ENCODE data around the gene MAP7.
"Not testable (repeated sequence)": the region's sequence is repeated elsewhere in the genome, so short reads cannot be mapped to it uniquely, and the experiment has no call there.

MAP7 gene

DNA sequence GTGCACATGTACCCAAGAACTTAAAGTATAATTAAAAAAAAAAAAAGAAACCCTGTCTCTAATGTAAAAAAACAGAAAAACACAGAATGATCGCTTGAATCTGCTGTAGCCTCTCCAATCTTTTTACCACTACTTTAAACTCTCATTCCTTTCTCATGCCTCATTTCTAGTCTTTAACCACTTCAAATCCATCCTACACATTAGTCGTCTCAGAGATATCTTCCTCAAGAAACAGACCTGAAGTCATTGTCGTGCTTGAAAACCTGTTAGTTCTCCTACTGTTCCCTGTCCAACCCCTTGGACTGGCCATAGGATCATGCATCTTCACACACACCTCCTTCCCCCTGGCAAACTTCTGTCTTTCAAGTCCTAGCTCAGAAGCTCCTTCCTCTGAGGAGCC lies 148.5 kb downstream of the MAP7 start:
- 100% methylated on average over 1 of the region's 3 CpGs for WGBS (ENCODE audit: insufficient coverage, insufficient read length)
- H3K9me3 ChIP-seq (ENCODE audit: control insufficient read depth, insufficient read depth, low read length): no peaks in the 10 kb centered on the region
- H3K27me3 ChIP-seq (ENCODE audit: control insufficient read depth, insufficient read depth, low read length): no peaks in the 10 kb centered on the region
- no peaks in the 10 kb centered on the region; the same call in 1 of the 2 replicates for H3K36me3 ChIP-seq (ENCODE audit: control insufficient read depth, insufficient read depth, low read length)
- DNase-seq (ENCODE audit: low read depth, low spot score): no peak
- H3K4me1 ChIP-seq (ENCODE audit: control insufficient read depth, insufficient read depth, low read length): no peaks in the 10 kb centered on the region
- H3K27ac ChIP-seq (ENCODE audit: low read length): no peak overlapping the region
- no peak overlapping the region for H3K4me3 ChIP-seq (ENCODE audit: low read length)

DNA sequence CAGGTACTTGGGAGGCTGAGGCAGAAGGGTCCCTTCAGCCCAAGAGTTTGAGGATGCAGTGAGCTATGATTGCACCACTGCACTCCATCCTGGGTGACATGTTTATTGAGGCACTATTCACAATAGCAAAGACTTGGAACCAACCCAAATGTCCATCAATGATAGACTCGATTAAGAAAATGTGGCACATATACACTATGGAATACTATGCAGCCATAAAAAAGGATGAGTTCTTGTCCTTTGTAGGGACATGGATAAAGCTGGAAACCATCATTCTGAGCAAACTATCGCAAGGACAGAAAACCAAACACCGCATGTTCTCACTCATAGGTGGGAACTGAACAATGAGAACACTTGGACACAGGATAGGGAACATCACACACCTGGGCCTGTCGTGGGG lies 149.0 kb downstream of the MAP7 start:
- no CpG with 5 or more reads among the region's 4 CpGs for WGBS (ENCODE audit: insufficient coverage, insufficient read length)
- not testable (repeated sequence) for H3K4me3 ChIP-seq (ENCODE audit: low read length); H3K9me3 ChIP-seq (ENCODE audit: control insufficient read depth, insufficient read depth, low read length); H3K4me1 ChIP-seq (ENCODE audit: control insufficient read depth, insufficient read depth, low read length); DNase-seq (ENCODE audit: low read depth, low spot score); H3K27me3 ChIP-seq (ENCODE audit: control insufficient read depth, insufficient read depth, low read length); H3K27ac ChIP-seq (ENCODE audit: low read length); H3K36me3 ChIP-seq (ENCODE audit: control insufficient read depth, insufficient read depth, low read length)

DNA sequence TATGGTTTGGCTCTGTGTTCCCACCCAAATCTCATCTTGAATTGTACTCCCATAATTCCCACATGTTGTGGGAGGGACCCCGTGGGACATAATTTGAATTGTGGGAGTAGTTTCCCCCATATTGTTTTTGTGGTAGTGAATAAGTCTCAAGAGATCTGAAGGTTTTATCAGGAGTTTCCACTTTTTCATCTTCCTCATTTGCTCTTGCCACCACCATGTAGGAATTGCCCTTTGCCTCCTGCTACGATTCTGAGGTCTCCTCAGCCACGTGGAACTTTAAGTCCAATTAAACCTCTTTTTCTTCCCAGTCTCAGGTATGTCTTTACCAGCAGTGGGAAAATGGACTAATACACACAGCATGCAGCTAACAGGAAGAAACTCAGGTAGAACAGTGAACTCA lies 151.8 kb downstream of the MAP7 start:
- Histone ChIP-seq H3K36me3 (ENCODE audit: control insufficient read depth, insufficient read depth, low read length) (no peaks in the 10 kb centered on the region; the same call in 1 of the 2 replicates), H3K4me1 (ENCODE audit: control insufficient read depth, insufficient read depth, low read length) (no peaks in the 10 kb centered on the region), H3K27me3 (ENCODE audit: control insufficient read depth, insufficient read depth, low read length) (no peaks in the 10 kb centered on the region), H3K4me3 (ENCODE audit: low read length) (no peak overlapping the region), H3K27ac (ENCODE audit: low read length) (no peak overlapping the region), H3K9me3 (ENCODE audit: control insufficient read depth, insufficient read depth, low read length) (no peaks in the 10 kb centered on the region)
- no CpG with 5 or more reads among the region's 3 CpGs for WGBS (ENCODE audit: insufficient coverage, insufficient read length)
- DNase-seq (ENCODE audit: low read depth, low spot score): no peak

GRCh38 chr6:136396908-136397307 lies 153.3 kb downstream of the MAP7 start:
- no peaks in the 10 kb centered on the region for H3K9me3 ChIP-seq (ENCODE audit: control insufficient read depth, insufficient read depth, low read length)
- no peaks in the 10 kb centered on the region; the same call in 1 of the 2 replicates for H3K36me3 ChIP-seq (ENCODE audit: control insufficient read depth, insufficient read depth, low read length)
- H3K27me3 ChIP-seq (ENCODE audit: control insufficient read depth, insufficient read depth, low read length): no peaks in the 10 kb centered on the region
- no peak overlapping the region for H3K4me3 ChIP-seq (ENCODE audit: low read length)
- no peak for DNase-seq (ENCODE audit: low read depth, low spot score)
- no peak overlapping the region for H3K27ac ChIP-seq (ENCODE audit: low read length)
- no peaks in the 10 kb centered on the region for H3K4me1 ChIP-seq (ENCODE audit: control insufficient read depth, insufficient read depth, low read length)
- no CpG with 5 or more reads among the region's 1 CpG for WGBS (ENCODE audit: insufficient coverage, insufficient read length)

DNA sequence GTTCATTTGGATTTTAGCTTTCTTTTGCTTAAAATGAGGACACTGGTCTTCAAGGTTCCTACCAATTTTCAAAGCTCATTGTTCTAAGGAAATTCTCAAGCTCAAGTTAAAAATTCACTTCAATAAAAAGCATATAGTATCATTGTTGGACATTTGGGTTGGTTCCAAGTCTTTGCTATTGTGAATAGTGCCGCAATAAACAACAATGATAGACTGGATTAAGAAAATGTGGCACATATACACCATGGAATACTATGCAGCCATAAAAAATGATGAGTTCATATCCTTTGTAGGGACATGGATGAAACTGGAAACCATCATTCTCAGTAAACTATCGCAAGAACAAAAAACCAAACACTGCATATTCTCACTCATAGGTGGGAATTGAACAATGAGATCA lies 159.3 kb downstream of the MAP7 start:
- H3K9me3 ChIP-seq (ENCODE audit: control insufficient read depth, insufficient read depth, low read length); DNase-seq (ENCODE audit: low read depth, low spot score); H3K4me1 ChIP-seq (ENCODE audit: control insufficient read depth, insufficient read depth, low read length); H3K36me3 ChIP-seq (ENCODE audit: control insufficient read depth, insufficient read depth, low read length); H3K27ac ChIP-seq (ENCODE audit: low read length); H3K4me3 ChIP-seq (ENCODE audit: low read length); H3K27me3 ChIP-seq (ENCODE audit: control insufficient read depth, insufficient read depth, low read length): not testable (repeated sequence)
- no CpG with 5 or more reads among the region's 2 CpGs for WGBS (ENCODE audit: insufficient coverage, insufficient read length)

DNA sequence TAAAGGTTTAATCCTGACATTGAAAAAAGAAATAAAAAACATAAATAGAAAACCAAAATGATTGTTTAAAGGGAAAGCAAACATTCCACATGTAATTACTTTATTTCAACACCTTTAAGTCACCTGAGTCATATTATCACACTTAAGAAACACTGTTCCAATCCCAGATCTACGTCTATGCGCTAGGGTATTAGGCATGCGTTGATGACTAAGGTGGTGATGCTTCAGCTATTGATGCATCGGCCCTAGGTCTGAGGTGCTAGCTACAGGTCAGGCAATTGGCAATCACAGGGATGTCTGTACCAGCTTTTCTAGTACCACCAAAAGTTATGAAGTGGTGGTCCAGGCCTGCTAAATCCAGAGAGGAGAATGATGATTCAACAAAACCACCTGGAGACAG lies 162.9 kb downstream of the MAP7 start:
- Histone ChIP-seq H3K9me3 (ENCODE audit: control insufficient read depth, insufficient read depth, low read length) (no peaks in the 10 kb centered on the region), H3K27ac (ENCODE audit: low read length) (no peak overlapping the region), H3K27me3 (ENCODE audit: control insufficient read depth, insufficient read depth, low read length) (no peaks in the 10 kb centered on the region), H3K36me3 (ENCODE audit: control insufficient read depth, insufficient read depth, low read length) (no peaks in the 10 kb centered on the region), H3K4me1 (ENCODE audit: control insufficient read depth, insufficient read depth, low read length) (no peaks in the 10 kb centered on the region), H3K4me3 (ENCODE audit: low read length) (no peak overlapping the region)
- no peak for DNase-seq (ENCODE audit: low read depth, low spot score)
- WGBS (ENCODE audit: insufficient coverage, insufficient read length): no CpG with 5 or more reads among the region's 4 CpGs

GRCh38 chr6:136383268-136383937 lies 166.8 kb downstream of the MAP7 start:
- DNase-seq (ENCODE audit: low read depth, low spot score): no peak
- Histone ChIP-seq H3K27ac (ENCODE audit: low read length) (no peak overlapping the region), H3K36me3 (ENCODE audit: control insufficient read depth, insufficient read depth, low read length) (no peaks in the 10 kb centered on the region), H3K4me1 (ENCODE audit: control insufficient read depth, insufficient read depth, low read length) (no peaks in the 10 kb centered on the region), H3K9me3 (ENCODE audit: control insufficient read depth, insufficient read depth, low read length) (no peaks in the 10 kb centered on the region), H3K27me3 (ENCODE audit: control insufficient read depth, insufficient read depth, low read length) (no peaks in the 10 kb centered on the region), H3K4me3 (ENCODE audit: low read length) (no peak overlapping the region)
- WGBS (ENCODE audit: insufficient coverage, insufficient read length): no CpG with 5 or more reads among the region's 9 CpGs

GRCh38 chr6:136382676-136383252 lies 167.5 kb downstream of the MAP7 start:
- no peaks in the 10 kb centered on the region for H3K27me3 ChIP-seq (ENCODE audit: control insufficient read depth, insufficient read depth, low read length)
- no peak overlapping the region for H3K4me3 ChIP-seq (ENCODE audit: low read length)
- H3K9me3 ChIP-seq (ENCODE audit: control insufficient read depth, insufficient read depth, low read length): no peaks in the 10 kb centered on the region
- H3K27ac ChIP-seq (ENCODE audit: low read length): no peak overlapping the region
- no peak for DNase-seq (ENCODE audit: low read depth, low spot score)
- no peaks in the 10 kb centered on the region for H3K4me1 ChIP-seq (ENCODE audit: control insufficient read depth, insufficient read depth, low read length)
- H3K36me3 ChIP-seq (ENCODE audit: control insufficient read depth, insufficient read depth, low read length): no peaks in the 10 kb centered on the region

DNA sequence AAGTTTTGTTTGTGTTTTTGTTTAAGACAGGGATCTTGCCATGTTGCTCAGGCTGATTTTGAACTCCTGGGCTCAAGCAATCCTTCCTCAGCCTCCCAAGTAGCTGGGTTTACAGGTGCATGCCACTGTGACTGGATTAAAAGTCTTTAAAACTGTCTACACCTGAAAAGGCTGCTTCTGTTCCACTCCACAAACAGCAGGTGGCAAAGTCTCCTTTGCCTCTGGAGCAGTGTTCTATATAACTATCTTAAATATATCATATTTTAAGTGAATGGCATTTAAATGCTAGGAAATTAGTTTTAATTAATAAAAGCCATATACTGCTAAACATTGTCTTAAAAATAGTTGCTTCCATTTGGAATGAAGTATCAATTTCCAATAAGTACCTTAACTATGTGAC lies 171.3 kb downstream of the MAP7 start:
- Histone ChIP-seq H3K36me3 (ENCODE audit: control insufficient read depth, insufficient read depth, low read length) (no peaks in the 10 kb centered on the region), H3K4me1 (ENCODE audit: control insufficient read depth, insufficient read depth, low read length) (no peaks in the 10 kb centered on the region), H3K9me3 (ENCODE audit: control insufficient read depth, insufficient read depth, low read length) (no peaks in the 10 kb centered on the region), H3K4me3 (ENCODE audit: low read length) (no peak overlapping the region), H3K27me3 (ENCODE audit: control insufficient read depth, insufficient read depth, low read length) (no peaks in the 10 kb centered on the region), H3K27ac (ENCODE audit: low read length) (no peak overlapping the region)
- no peak for DNase-seq (ENCODE audit: low read depth, low spot score)

DNA sequence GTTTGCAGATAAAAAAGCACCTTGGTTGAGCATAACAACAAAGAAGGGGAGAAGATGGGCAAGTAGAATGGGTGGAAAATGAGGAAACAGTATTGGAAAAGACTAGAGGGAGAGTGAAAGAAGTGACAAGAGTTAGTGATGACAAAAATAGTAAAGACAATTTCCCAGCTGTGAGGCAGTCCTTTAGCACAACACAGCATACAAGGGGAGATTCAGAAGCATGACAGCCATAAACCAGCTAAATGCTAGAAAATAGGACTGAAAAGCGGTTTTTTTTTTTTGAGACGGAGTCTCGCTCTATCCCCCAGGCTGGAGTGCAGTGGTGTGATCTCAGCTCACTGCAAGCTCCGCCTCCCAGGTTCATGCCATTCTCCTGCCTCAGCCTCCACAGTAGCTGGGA lies 174.4 kb downstream of the MAP7 start:
- H3K9me3 ChIP-seq (ENCODE audit: control insufficient read depth, insufficient read depth, low read length); H3K4me1 ChIP-seq (ENCODE audit: control insufficient read depth, insufficient read depth, low read length); H3K27me3 ChIP-seq (ENCODE audit: control insufficient read depth, insufficient read depth, low read length); H3K4me3 ChIP-seq (ENCODE audit: low read length); H3K36me3 ChIP-seq (ENCODE audit: control insufficient read depth, insufficient read depth, low read length); H3K27ac ChIP-seq (ENCODE audit: low read length); DNase-seq (ENCODE audit: low read depth, low spot score): not testable (repeated sequence)
- WGBS (ENCODE audit: insufficient coverage, insufficient read length): no CpG with 5 or more reads among the region's 4 CpGs

GRCh38 chr6:136371959-136372358 lies 178.3 kb downstream of the MAP7 start:
- DNase-seq (ENCODE audit: low read depth, low spot score): no peak
- Histone ChIP-seq H3K27ac (ENCODE audit: low read length) (no peak overlapping the region), H3K4me3 (ENCODE audit: low read length) (no peak overlapping the region), H3K27me3 (ENCODE audit: control insufficient read depth, insufficient read depth, low read length) (no peaks in the 10 kb centered on the region), H3K9me3 (ENCODE audit: control insufficient read depth, insufficient read depth, low read length) (no peaks in the 10 kb centered on the region), H3K4me1 (ENCODE audit: control insufficient read depth, insufficient read depth, low read length) (no peaks in the 10 kb centered on the region), H3K36me3 (ENCODE audit: control insufficient read depth, insufficient read depth, low read length) (no peaks in the 10 kb centered on the region)
- no CpG with 5 or more reads among the region's 2 CpGs for WGBS (ENCODE audit: insufficient coverage, insufficient read length)

Measured in iPS DF 6.9 (cell line).